ENCODE measurements around the gene SOHLH1. TPM values are rescaled to one million over a fixed set of nuclear protein-coding genes. Genes with fewer than 3 reads are reported as not detected.
A peak's percentile ranks its signal among the peaks of the same experiment; 100 is the strongest.

Gene SOHLH1
- total RNA-seq, 1 donor from 2014 or later = not detected

DNA sequence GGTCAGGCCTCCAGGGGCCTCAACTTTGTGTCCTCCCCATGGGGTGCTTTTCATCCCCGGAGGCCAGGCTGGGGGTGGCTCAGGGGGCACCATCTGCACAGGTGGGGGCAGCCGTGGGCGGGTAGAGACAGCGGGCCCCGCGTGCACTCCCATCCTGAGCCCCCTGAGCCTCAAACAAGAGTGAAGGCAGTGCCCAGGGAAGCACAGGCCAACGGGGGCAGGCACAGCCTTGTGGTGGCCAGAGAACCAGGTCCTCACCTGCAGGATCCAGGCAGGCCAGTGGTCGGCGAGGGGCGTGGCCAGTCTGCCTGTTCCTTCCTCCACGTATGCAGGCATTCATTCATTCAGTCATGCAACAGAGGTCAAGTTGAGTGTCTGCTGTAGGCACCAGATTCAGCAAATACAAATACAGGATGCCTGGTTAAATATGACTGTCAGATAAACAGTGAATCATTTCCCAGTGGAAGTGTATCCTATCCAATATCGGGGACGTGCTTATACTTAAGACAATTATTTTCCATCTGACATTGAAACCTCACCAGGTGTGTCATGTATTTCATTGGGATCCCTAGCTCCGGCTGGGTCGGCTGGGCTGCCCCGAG is 25.0 kb upstream of the SOHLH1 start:
- H3K4me1 Mint-ChIP-seq (ENCODE audit: low read depth, unreplicated experiment) = peaks cover 13% of the 10 kb centered on the region
- TF ChIP-seq, protein P1, sequence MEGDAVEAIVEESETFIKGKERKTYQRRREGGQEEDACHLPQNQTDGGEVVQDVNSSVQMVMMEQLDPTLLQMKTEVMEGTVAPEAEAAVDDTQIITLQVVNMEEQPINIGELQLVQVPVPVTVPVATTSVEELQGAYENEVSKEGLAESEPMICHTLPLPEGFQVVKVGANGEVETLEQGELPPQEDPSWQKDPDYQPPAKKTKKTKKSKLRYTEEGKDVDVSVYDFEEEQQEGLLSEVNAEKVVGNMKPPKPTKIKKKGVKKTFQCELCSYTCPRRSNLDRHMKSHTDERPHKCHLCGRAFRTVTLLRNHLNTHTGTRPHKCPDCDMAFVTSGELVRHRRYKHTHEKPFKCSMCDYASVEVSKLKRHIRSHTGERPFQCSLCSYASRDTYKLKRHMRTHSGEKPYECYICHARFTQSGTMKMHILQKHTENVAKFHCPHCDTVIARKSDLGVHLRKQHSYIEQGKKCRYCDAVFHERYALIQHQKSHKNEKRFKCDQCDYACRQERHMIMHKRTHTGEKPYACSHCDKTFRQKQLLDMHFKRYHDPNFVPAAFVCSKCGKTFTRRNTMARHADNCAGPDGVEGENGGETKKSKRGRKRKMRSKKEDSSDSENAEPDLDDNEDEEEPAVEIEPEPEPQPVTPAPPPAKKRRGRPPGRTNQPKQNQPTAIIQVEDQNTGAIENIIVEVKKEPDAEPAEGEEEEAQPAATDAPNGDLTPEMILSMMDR (IDR thresholded peaks at IDR 0.05; ENCODE audit: partially characterized antibody, unreplicated experiment) = no peak
- no peaks in the 10 kb centered on the region for H3K9me3 Mint-ChIP-seq (ENCODE audit: unreplicated experiment)
- DNase-seq = no peak
- peaks cover 6% of the 10 kb centered on the region for H3K27me3 Mint-ChIP-seq (ENCODE audit: unreplicated experiment)
- H3K36me3 Mint-ChIP-seq (ENCODE audit: unreplicated experiment) = no peaks in the 10 kb centered on the region
- no peak overlapping the region for H3K4me3 Mint-ChIP-seq (ENCODE audit: unreplicated experiment)
- no peak overlapping the region for H3K27ac Mint-ChIP-seq (ENCODE audit: unreplicated experiment)

GRCh38 chr9:135722365-135722764 is 23.1 kb upstream of the SOHLH1 start:
- no peaks in the 10 kb centered on the region for H3K9me3 Mint-ChIP-seq (ENCODE audit: unreplicated experiment)
- no peak overlapping the region for H3K4me3 Mint-ChIP-seq (ENCODE audit: unreplicated experiment)
- TF ChIP-seq, protein P1 (IDR thresholded peaks at IDR 0.05; ENCODE audit: partially characterized antibody, unreplicated experiment) = no peak
- H3K27me3 Mint-ChIP-seq (ENCODE audit: unreplicated experiment) = peaks cover 3% of the 10 kb centered on the region
- H3K27ac Mint-ChIP-seq (ENCODE audit: unreplicated experiment) = peak overlapping the region; percentile 33
- no peak for DNase-seq
- H3K36me3 Mint-ChIP-seq (ENCODE audit: unreplicated experiment) = no peaks in the 10 kb centered on the region
- peaks cover 9% of the 10 kb centered on the region for H3K4me1 Mint-ChIP-seq (ENCODE audit: low read depth, unreplicated experiment)

DNA sequence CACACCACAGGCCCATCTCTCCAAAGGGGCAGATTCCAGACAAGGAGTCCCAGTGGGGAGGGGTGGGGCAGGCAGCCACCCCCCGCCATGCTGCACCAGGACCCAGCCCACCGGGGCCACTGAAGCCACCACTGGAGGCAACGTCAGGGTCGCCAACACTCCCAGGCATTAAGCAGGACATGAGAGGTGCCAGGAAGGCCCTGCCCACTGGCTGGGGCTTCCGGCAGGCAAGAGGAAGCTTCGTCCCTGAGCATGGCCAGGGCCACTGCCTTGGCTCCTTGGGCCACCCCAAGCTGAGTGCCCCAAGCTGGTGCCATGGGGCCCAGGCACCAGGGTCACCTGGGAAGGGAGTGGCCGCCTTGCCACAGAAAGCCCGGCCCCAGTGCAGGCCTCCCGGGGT is 20.2 kb upstream of the SOHLH1 start:
- no peak overlapping the region for H3K27ac Mint-ChIP-seq (ENCODE audit: unreplicated experiment)
- TF ChIP-seq, protein P1 (IDR thresholded peaks at IDR 0.05; ENCODE audit: partially characterized antibody, unreplicated experiment) = no peak
- DNase-seq = no peak
- peaks cover 3% of the 10 kb centered on the region for H3K9me3 Mint-ChIP-seq (ENCODE audit: unreplicated experiment)
- H3K4me3 Mint-ChIP-seq (ENCODE audit: unreplicated experiment) = no peak overlapping the region
- peaks cover 6% of the 10 kb centered on the region for H3K4me1 Mint-ChIP-seq (ENCODE audit: low read depth, unreplicated experiment)
- peaks cover 6% of the 10 kb centered on the region for H3K27me3 Mint-ChIP-seq (ENCODE audit: unreplicated experiment)
- no peaks in the 10 kb centered on the region for H3K36me3 Mint-ChIP-seq (ENCODE audit: unreplicated experiment)

DNA sequence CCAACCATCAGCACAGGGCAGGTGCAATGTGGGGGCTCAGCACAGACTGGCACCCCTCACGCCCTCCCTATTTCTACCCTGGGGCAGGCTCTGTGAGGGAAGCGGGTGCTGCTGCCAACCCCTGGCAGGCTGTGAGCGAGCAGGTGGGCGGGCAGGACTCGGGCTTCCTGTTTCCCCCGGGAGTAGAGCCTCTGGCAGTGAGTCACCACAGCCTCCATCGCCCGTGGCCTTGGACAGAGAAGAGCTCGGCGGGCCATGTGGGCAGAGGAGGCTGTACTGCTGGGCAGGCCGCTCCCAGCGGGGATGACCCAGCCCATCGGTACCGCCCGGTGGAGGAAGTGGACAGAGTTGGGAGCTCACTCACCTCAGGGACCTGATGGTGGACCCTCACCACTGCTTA is 19.3 kb upstream of the SOHLH1 start:
- Mint-ChIP-seq H3K27me3 (ENCODE audit: unreplicated experiment) (peaks cover 7% of the 10 kb centered on the region), H3K4me1 (ENCODE audit: low read depth, unreplicated experiment) (peaks cover 8% of the 10 kb centered on the region), H3K9me3 (ENCODE audit: unreplicated experiment) (peaks cover 3% of the 10 kb centered on the region), H3K4me3 (ENCODE audit: unreplicated experiment) (no peak overlapping the region), H3K27ac (ENCODE audit: unreplicated experiment) (no peak overlapping the region), H3K36me3 (ENCODE audit: unreplicated experiment) (no peaks in the 10 kb centered on the region)
- DNase-seq = no peak
- TF ChIP-seq, protein P1 (IDR thresholded peaks at IDR 0.05; ENCODE audit: partially characterized antibody, unreplicated experiment) = no peak

DNA sequence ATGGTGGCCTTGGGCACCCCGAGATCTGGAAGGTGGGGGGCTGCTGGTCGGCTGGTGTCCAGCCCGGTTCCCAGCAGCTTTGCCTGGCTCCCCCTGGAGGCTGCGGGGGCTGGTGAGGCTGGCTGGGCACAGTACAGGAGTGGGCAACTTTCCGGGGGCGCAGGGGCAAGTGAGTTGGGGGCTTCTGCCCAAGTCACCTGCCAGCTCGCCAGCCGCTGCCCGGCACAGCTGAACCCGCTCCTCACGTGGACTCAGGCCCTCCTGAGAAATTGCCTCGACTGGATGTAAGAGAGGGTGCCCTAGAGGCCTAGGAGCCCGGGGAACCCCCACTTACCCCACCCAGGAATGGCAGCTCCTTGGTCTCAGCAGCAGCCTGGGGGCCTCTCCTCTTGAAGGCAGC is 18.1 kb upstream of the SOHLH1 start:
- H3K27ac Mint-ChIP-seq (ENCODE audit: unreplicated experiment) = no peak overlapping the region
- peaks cover 4% of the 10 kb centered on the region for H3K9me3 Mint-ChIP-seq (ENCODE audit: unreplicated experiment)
- TF ChIP-seq, protein P1 (IDR thresholded peaks at IDR 0.05; ENCODE audit: partially characterized antibody, unreplicated experiment) = no peak
- DNase-seq = no peak
- H3K4me3 Mint-ChIP-seq (ENCODE audit: unreplicated experiment) = no peak overlapping the region
- no peaks in the 10 kb centered on the region for H3K36me3 Mint-ChIP-seq (ENCODE audit: unreplicated experiment)
- H3K27me3 Mint-ChIP-seq (ENCODE audit: unreplicated experiment) = peaks cover 7% of the 10 kb centered on the region
- H3K4me1 Mint-ChIP-seq (ENCODE audit: low read depth, unreplicated experiment) = peaks cover 8% of the 10 kb centered on the region

Data from glutamatergic neuron (in vitro differentiated cells).